DND-41 (cell line): ENCODE results near the gene CALN1.

ENCODE experiments used
- ATAC-seq: fragments of 200-7000 bp; cut with Tn5 transposase; 3 replicates; pipeline ENCODE4 v1.9.1; 2021; ENCODE audit warnings: low read depth; ENCODE audit not compliant: insufficient read depth
- DNase-seq: peaks from one replicate; pipeline ENCODE4 v3.0.0-alpha.2; 2020
- H2AFZ ChIP-seq: 2 replicates; pipeline ENCODE4 v1.6.0; 2012; ENCODE audit warnings: low read depth, low read length
- H3K27ac ChIP-seq: 2 replicates; pipeline ENCODE4 v1.5.1; 2012; ENCODE audit warnings: low read length, inconsistent platforms
- H3K27me3 ChIP-seq: fragments of 200-600 bp; sonication (generic); 2 replicates; pipeline ENCODE4 v1.6.0; 2012; ENCODE audit warnings: low read length, mild to moderate bottlenecking, inconsistent platforms; ENCODE audit not compliant: insufficient read depth, poor library complexity
- H3K36me3 ChIP-seq: 2 replicates; pipeline ENCODE4 v1.5.1; 2012; ENCODE audit warnings: low read length, inconsistent platforms; ENCODE audit not compliant: insufficient read depth
- H3K4me1 ChIP-seq: 2 replicates; pipeline ENCODE4 v1.5.1; 2012; ENCODE audit warnings: mild to moderate bottlenecking, low read length; ENCODE audit not compliant: insufficient read depth
- H3K4me2 ChIP-seq: 2 replicates; pipeline ENCODE4 v1.6.0; 2012; ENCODE audit warnings: mild to moderate bottlenecking, moderate library complexity, low read length, inconsistent platforms; ENCODE audit not compliant: insufficient read depth
- H3K4me3 ChIP-seq, 2 experiments: fragments of 200-600 bp in 1 of 2; shearing (Covaris generic) in 1 of 2; 2 replicates each; pipeline ENCODE4 v1.5.1; 2012 to 2016; ENCODE audit warnings: inconsistent platforms in 2 of 2, low read length in 2 of 2, mild to moderate bottlenecking in 2 of 2, low read depth in 1 of 2, moderate library complexity in 1 of 2
- H3K79me2 ChIP-seq: 2 replicates; pipeline ENCODE4 v1.6.0; 2012; ENCODE audit warnings: low read length, inconsistent platforms; ENCODE audit not compliant: insufficient read depth
- H3K9ac ChIP-seq: 2 replicates; pipeline ENCODE4 v1.6.0; 2012; ENCODE audit warnings: low read depth, mild to moderate bottlenecking, inconsistent platforms, low read length, moderate library complexity
- H3K9me3 ChIP-seq: 2 replicates; pipeline ENCODE4 v1.5.1; 2012; ENCODE audit warnings: low read length, moderate library complexity, mild to moderate bottlenecking, inconsistent platforms; ENCODE audit not compliant: insufficient read depth, severe bottlenecking
- H4K20me1 ChIP-seq: 2 replicates; pipeline ENCODE4 v1.6.0; 2012; ENCODE audit warnings: low read length; ENCODE audit not compliant: insufficient read depth
- CTCF ChIP-seq: IDR thresholded peaks from 2 replicates; pipeline ENCODE4 v1.5.1; 2012; ENCODE audit warnings: borderline replicate concordance, low read length, moderate library complexity, mild to moderate bottlenecking; ENCODE audit not compliant: poor library complexity, severe bottlenecking; ENCODE audit errors: extremely low read depth
- EZH2 ChIP-seq: IDR thresholded peaks from 3 replicates; pipeline ENCODE4 v1.6.1; 2012; ENCODE audit warnings: borderline replicate concordance, low read depth, mild to moderate bottlenecking, moderate library complexity, low read length, inconsistent platforms; ENCODE audit not compliant: severe bottlenecking

Gene CALN1

GRCh38 chr7:71905821-71906220, 506.3 kb downstream of the CALN1 start:
- Histone ChIP-seq H3K27ac (0 out of 2 replicates have a peak overlapping the region, but pooled peaks have one; percentile 46), H3K4me1 (peaks cover 22% of the 10 kb centered on the region), H3K36me3 (no peaks in the 10 kb centered on the region), H3K4me3 (no peak overlapping the region), H4K20me1 (no peaks in the 10 kb centered on the region), H3K9ac (no peak overlapping the region), H2AFZ (no peak overlapping the region), H3K4me2 (no peak overlapping the region), H3K9me3 (peaks cover 36% of the 10 kb centered on the region), H3K79me2 (no peaks in the 10 kb centered on the region), H3K27me3 (no peaks in the 10 kb centered on the region)
- ATAC-seq = no peak
- TF ChIP-seq CTCF (no peak), EZH2 (no peak)
- DNase-seq = no peak

GRCh38 chr7:71904484-71904883, 507.7 kb downstream of the CALN1 start:
- no peak overlapping the region for H3K4me2 ChIP-seq
- H3K9me3 ChIP-seq = peaks cover 28% of the 10 kb centered on the region
- no peak for DNase-seq

GRCh38 chr7:71900556-71900955, 511.6 kb downstream of the CALN1 start:
- peaks cover 64% of the 10 kb centered on the region for H3K4me1 ChIP-seq
- no peak for TF ChIP-seq EZH2
- peak; percentile 2 for TF ChIP-seq CTCF
- no peaks in the 10 kb centered on the region for H3K27me3 ChIP-seq
- DNase-seq = peak; percentile 92
- no peaks in the 10 kb centered on the region for H3K36me3 ChIP-seq
- H2AFZ ChIP-seq = peak overlapping the region; percentile 73
- H3K4me2 ChIP-seq = peak overlapping the region; percentile 41
- peaks cover 23% of the 10 kb centered on the region for H3K9me3 ChIP-seq
- H3K79me2 ChIP-seq = no peaks in the 10 kb centered on the region
- H3K9ac ChIP-seq = peak overlapping the region; percentile 51
- H4K20me1 ChIP-seq = no peaks in the 10 kb centered on the region
- peak; percentile 95 for ATAC-seq
- no peak overlapping the region for H3K4me3 ChIP-seq
- peak overlapping the region; percentile 99 for H3K27ac ChIP-seq

More at GRCh38 chr7:71904484-71904883, 507.7 kb downstream of the CALN1 start:
- H3K27me3 ChIP-seq = no peaks in the 10 kb centered on the region
- H3K9ac ChIP-seq = no peak overlapping the region
- no peak overlapping the region for H2AFZ ChIP-seq
- H3K27ac ChIP-seq = no peak overlapping the region
- H3K4me1 ChIP-seq = peaks cover 36% of the 10 kb centered on the region
- H3K79me2 ChIP-seq = no peaks in the 10 kb centered on the region
- no peaks in the 10 kb centered on the region for H3K36me3 ChIP-seq
- no peak overlapping the region for H3K4me3 ChIP-seq
- TF ChIP-seq EZH2 (no peak), CTCF (no peak)
- no peak for ATAC-seq
- no peaks in the 10 kb centered on the region for H4K20me1 ChIP-seq

DNA sequence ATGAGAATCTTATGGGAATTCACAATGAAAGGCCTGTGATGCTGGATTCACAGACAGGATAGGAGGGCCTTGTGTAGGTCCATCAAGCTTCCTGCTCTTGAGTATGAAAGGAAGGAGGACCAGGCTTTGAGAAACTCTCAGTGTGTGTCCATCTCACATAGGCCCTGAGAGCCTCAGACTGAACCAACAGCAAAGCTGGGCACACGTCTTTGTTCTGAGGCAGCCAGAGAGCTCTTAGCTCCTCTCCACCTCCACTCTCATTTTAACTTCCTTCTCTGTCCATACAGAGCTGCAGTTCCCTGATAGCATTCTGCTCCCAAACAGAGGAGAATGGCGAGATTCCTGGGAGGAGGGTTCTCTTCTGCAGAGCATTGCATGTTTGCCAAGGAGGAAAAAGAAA, 515.6 kb downstream of the CALN1 start:
- Histone ChIP-seq H2AFZ (peak overlapping the region; percentile 67), H3K79me2 (no peaks in the 10 kb centered on the region), H3K9ac (peak overlapping the region; percentile 17; the same call in 1 of the 2 replicates), H3K36me3 (no peaks in the 10 kb centered on the region), H3K4me1 (peaks cover 75% of the 10 kb centered on the region), H4K20me1 (no peaks in the 10 kb centered on the region), H3K27me3 (no peaks in the 10 kb centered on the region), H3K9me3 (peaks cover 9% of the 10 kb centered on the region), H3K4me3 (no peak overlapping the region), H3K27ac (peak overlapping the region; percentile 81), H3K4me2 (no peak overlapping the region)
- TF ChIP-seq EZH2 (no peak), CTCF (no peak)
- DNase-seq (no peak), ATAC-seq (no peak)
